SK-N-SH (cell line): Measurements from ENCODE around the gene LRIF1. TPM values are rescaled to one million over a fixed set of nuclear protein-coding genes. Genes with fewer than 3 reads are reported as not detected.

Experiments used
- CTCF ChIA-PET: fragments of 300-600, 350-600 bp; formaldehyde crosslinking; extraction: SDS; loops from one replicate; lab custom pipeline; 2021; lab: Yijun Ruan, JAX
- POLR2A ChIA-PET: fragments of 350-600 bp; sonication (Branson Sonifier 250); formaldehyde crosslinking; extraction: SDS; loops from one replicate; lab custom pipeline; 2020; ENCODE audit warnings: antibody characterized with exemption, inconsistent platforms; lab: Yijun Ruan, JAX
- DNase-seq: peaks from one replicate; pipeline ENCODE4 v3.0.0; 2012
- H2AFZ ChIP-seq: fragments of 200-600 bp; sonication (generic); 2 replicates; pipeline ENCODE4 v1.8.1; 2016; ENCODE audit warnings: antibody characterized with exemption, mild to moderate bottlenecking, low read depth
- H3F3A ChIP-seq: fragments of 200-600 bp; sonication (generic); replicated peaks from 2 replicates; pipeline ENCODE3; 2016; ENCODE audit warnings: antibody characterized with exemption, mild to moderate bottlenecking; ENCODE audit not compliant: insufficient read depth
- H3K27ac ChIP-seq, 2 experiments: fragments of 200-500 bp in 1 of 2; fragments of 200-600 bp in 1 of 2; sonication (Bioruptor generic) in 1 of 2; sonication (generic), shearing (Covaris generic) in 1 of 2; 2 replicates each; pipeline versions ENCODE4 v1.5.1 to v1.6.1; 2014 to 2016; ENCODE audit warnings: low read depth in 2 of 2, inconsistent platforms in 1 of 2, low read length in 1 of 2, mild to moderate bottlenecking in 1 of 2, mixed read lengths in 1 of 2
- H3K27me3 ChIP-seq: fragments of 200-600 bp; sonication (generic), shearing (Covaris generic); 2 replicates; pipeline ENCODE4 v1.6.1; 2016; ENCODE audit warnings: mixed run types; ENCODE audit not compliant: insufficient read depth
- H3K36me3 ChIP-seq, 2 experiments: fragments of 200-500 bp in 1 of 2; fragments of 200-600 bp in 1 of 2; sonication (Bioruptor generic) in 1 of 2; sonication (generic) in 1 of 2; replicated peaks in 1 of 2; 2 replicates each; pipeline versions ENCODE3 to v1.5.1; 2014 to 2016; ENCODE audit warnings: low read length in 1 of 2, mild to moderate bottlenecking in 1 of 2; ENCODE audit not compliant: insufficient read depth in 2 of 2, control insufficient read depth in 1 of 2
- H3K4me1 ChIP-seq, 2 experiments: fragments of 200-500 bp in 1 of 2; fragments of 200-600 bp in 1 of 2; sonication (Bioruptor generic) in 1 of 2; sonication (generic), shearing (Covaris generic) in 1 of 2; 2 replicates each; pipeline versions ENCODE4 v1.5.1 to v1.6.1; 2014 to 2016; ENCODE audit warnings: low read depth in 1 of 2, low read length in 1 of 2, mixed run types in 1 of 2; ENCODE audit not compliant: insufficient read depth in 2 of 2, control insufficient read depth in 1 of 2
- H3K4me2 ChIP-seq: fragments of 200-600 bp; sonication (generic), shearing (Covaris generic); 2 replicates; pipeline ENCODE4 v1.6.1; 2017; ENCODE audit warnings: mixed run types
- H3K4me3 ChIP-seq, 2 experiments: fragments of 200-500 bp in 1 of 2; fragments of 200-600 bp in 1 of 2; sonication (Bioruptor generic) in 1 of 2; sonication (generic), shearing (Covaris generic) in 1 of 2; 2 replicates each; pipeline versions ENCODE4 v1.5.1 to v1.8.1; 2014 to 2016; ENCODE audit warnings: low read depth in 2 of 2, inconsistent platforms in 1 of 2, low read length in 1 of 2, mild to moderate bottlenecking in 1 of 2, mixed read lengths in 1 of 2, moderate library complexity in 1 of 2
- H3K79me2 ChIP-seq: fragments of 200-600 bp; sonication (generic); 2 replicates; pipeline ENCODE4 v1.8.1; 2017; ENCODE audit warnings: mild to moderate bottlenecking; ENCODE audit not compliant: insufficient read depth
- H3K9ac ChIP-seq: fragments of 200-600 bp; sonication (generic); 2 replicates; pipeline ENCODE4 v1.6.1; 2017; ENCODE audit warnings: mixed run types
- H3K9me2 ChIP-seq: fragments of 200-600 bp; sonication (generic); 2 replicates; pipeline ENCODE4 v1.6.1; 2017; ENCODE audit warnings: mixed run types
- H3K9me3 ChIP-seq: fragments of 200-600 bp; sonication (generic); 2 replicates; pipeline ENCODE4 v1.6.1; 2017; ENCODE audit warnings: mixed run types, mild to moderate bottlenecking, moderate library complexity
- H4K20me1 ChIP-seq: fragments of 200-600 bp; sonication (generic); 2 replicates; pipeline ENCODE4 v1.6.1; 2017; ENCODE audit warnings: mild to moderate bottlenecking, mixed run types; ENCODE audit not compliant: insufficient read depth
- CHD2 ChIP-seq: fragments of 150-350 bp; IDR thresholded peaks from 2 replicates; pipeline ENCODE4 v1.6.1; 2018; ENCODE audit warnings: low read length; ENCODE audit not compliant: partially characterized antibody
- EP300 ChIP-seq, 2 experiments: IDR thresholded peaks; 2 replicates each; pipeline versions ENCODE4 v1.4.0 to v1.6.1; 2012; ENCODE audit warnings: borderline replicate concordance in 1 of 2, low read depth in 1 of 2, low read length in 1 of 2
- FOSL2 ChIP-seq: IDR thresholded peaks from 2 replicates; pipeline ENCODE4 v1.4.0; 2012; ENCODE audit warnings: low read depth, mild to moderate bottlenecking, moderate library complexity, borderline replicate concordance
- FOXJ3 ChIP-seq: sonication (generic); formaldehyde crosslinking; IDR thresholded peaks from 2 replicates; pipeline ENCODE4 v1.5.1; 2020; ENCODE audit warnings: mild to moderate bottlenecking, missing genetic modification reagents
- FOXM1 ChIP-seq: IDR thresholded peaks from 2 replicates; pipeline ENCODE4 v1.4.0; 2012; ENCODE audit warnings: low read depth, mild to moderate bottlenecking
- GABPA ChIP-seq: IDR thresholded peaks from 2 replicates; pipeline ENCODE4 v1.4.0; 2012; ENCODE audit warnings: low read depth, mild to moderate bottlenecking
- JUND ChIP-seq: IDR thresholded peaks from 2 replicates; pipeline ENCODE4 v1.4.0; 2012
- NFIC ChIP-seq: IDR thresholded peaks from 2 replicates; pipeline ENCODE4 v1.4.0; 2012; ENCODE audit warnings: borderline replicate concordance
- NRF1 ChIP-seq: IDR thresholded peaks from 2 replicates; pipeline ENCODE4 v1.6.1; 2012; ENCODE audit warnings: low read depth, mild to moderate bottlenecking, low read length
- YY1 ChIP-seq: IDR thresholded peaks from 2 replicates; pipeline ENCODE4 v1.4.0; 2012; ENCODE audit warnings: low read depth, mild to moderate bottlenecking
- WGBS: methylation state at CpG from one replicate; pipeline ENCODE4 v1.1.6; 2017; ENCODE audit warnings: low lambda C conversion rate; 5-methylcytosine and 5-hydroxymethylcytosine counted together
- polyA plus RNA-seq, 3 experiments: library from polyadenylated mRNA; depleted of rRNA; stranded (reverse); fragments of >200 nt; gene quantifications; 2 replicates each; pipeline ENCODE4 v1.2.3, GENCODE V29; 2012
- TF ChIP-seq, protein P1 (sequence below): IDR thresholded peaks from 2 replicates; pipeline ENCODE4 v1.6.1; 2012; ENCODE audit warnings: mild to moderate bottlenecking, low read depth, low read length, moderate library complexity
- TF ChIP-seq, protein P2 (sequence below): IDR thresholded peaks from 2 replicates; pipeline ENCODE4 v1.4.0; 2012; ENCODE audit warnings: low read depth
- TF ChIP-seq, protein P3 (sequence below): fragments of 150-350 bp; IDR thresholded peaks from 2 replicates; pipeline ENCODE4 v1.6.1; 2016; ENCODE audit warnings: mild to moderate bottlenecking, low read depth, low read length
- TF ChIP-seq, protein P4 (sequence below): IDR thresholded peaks from 2 replicates; pipeline ENCODE4; 2012
- TF ChIP-seq, protein P5 (sequence below): fragments of 200-600 bp; sonication (generic); IDR thresholded peaks from 2 replicates; pipeline ENCODE4 v1.6.1; 2017; ENCODE audit warnings: antibody characterized with exemption, mild to moderate bottlenecking, moderate library complexity
- TF ChIP-seq, protein P6 (sequence below): fragments of 150-350 bp; IDR thresholded peaks from 2 replicates; pipeline ENCODE4 v1.6.1; 2017; ENCODE audit warnings: antibody characterized with exemption, low read length, low read depth, borderline replicate concordance

LRIF1 gene
- polyA plus RNA-seq, 1 of the 3 experiments (the other 2 are of a cell fraction), result 6.6 TPM

DNA sequence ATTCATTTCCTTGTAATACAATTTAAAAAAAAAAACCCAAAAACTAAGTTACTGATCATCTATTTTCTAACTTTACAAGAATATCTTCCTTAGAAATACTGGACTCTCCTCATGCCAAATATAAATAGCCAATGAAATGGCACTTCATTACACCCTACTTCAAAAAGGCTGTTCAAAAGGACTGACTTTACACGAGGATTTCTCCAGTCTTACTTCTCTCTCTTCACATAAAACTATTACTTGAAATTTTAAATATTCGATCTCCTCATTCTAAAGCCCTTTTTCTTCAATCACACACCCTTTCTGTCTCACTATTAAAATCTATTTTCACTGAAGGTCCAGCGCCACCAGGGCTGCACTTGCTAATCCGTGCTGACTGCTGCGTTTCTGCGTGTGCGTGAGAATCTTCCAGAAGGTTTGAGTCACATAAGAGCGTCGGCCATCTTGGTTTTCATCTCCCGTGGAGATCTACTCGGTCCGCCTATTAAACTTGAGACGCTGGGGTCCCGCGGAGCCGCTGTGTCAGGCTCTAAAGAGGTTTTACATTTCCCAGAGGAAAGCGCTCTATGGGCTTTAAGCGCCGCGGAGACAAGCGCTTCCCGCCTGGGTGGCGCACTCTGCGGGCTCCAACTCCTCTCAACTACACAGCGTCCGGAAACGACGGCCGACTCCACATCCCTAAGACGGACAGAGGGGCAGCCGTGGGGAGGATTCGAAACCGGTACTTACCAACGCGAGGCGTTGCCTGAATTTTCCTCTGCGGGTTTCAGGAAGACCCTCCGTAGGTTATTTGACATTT lies 631 bp downstream of the LRIF1 start:
- H3K79me2 ChIP-seq, result peaks cover 49% of the 10 kb centered on the region
- no peaks in the 10 kb centered on the region for H3K9me2 ChIP-seq
- peak overlapping the region; percentile 95 for H3K4me2 ChIP-seq
- peak overlapping the region; percentile 100 for H3K9ac ChIP-seq
- 3% methylated on average over 33 of the region's 38 CpGs for WGBS
- H3K36me3 ChIP-seq, result peaks cover 4 to 35% of the 10 kb centered on the region in 2 experiments
- TF ChIP-seq, protein P1, sequence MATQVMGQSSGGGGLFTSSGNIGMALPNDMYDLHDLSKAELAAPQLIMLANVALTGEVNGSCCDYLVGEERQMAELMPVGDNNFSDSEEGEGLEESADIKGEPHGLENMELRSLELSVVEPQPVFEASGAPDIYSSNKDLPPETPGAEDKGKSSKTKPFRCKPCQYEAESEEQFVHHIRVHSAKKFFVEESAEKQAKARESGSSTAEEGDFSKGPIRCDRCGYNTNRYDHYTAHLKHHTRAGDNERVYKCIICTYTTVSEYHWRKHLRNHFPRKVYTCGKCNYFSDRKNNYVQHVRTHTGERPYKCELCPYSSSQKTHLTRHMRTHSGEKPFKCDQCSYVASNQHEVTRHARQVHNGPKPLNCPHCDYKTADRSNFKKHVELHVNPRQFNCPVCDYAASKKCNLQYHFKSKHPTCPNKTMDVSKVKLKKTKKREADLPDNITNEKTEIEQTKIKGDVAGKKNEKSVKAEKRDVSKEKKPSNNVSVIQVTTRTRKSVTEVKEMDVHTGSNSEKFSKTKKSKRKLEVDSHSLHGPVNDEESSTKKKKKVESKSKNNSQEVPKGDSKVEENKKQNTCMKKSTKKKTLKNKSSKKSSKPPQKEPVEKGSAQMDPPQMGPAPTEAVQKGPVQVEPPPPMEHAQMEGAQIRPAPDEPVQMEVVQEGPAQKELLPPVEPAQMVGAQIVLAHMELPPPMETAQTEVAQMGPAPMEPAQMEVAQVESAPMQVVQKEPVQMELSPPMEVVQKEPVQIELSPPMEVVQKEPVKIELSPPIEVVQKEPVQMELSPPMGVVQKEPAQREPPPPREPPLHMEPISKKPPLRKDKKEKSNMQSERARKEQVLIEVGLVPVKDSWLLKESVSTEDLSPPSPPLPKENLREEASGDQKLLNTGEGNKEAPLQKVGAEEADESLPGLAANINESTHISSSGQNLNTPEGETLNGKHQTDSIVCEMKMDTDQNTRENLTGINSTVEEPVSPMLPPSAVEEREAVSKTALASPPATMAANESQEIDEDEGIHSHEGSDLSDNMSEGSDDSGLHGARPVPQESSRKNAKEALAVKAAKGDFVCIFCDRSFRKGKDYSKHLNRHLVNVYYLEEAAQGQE, result 0 out of 2 replicates have a peak, but pooled peaks have one; percentile 23
- no peak for TF ChIP-seq FOXM1
- TF ChIP-seq NFIC, result no peak
- TF ChIP-seq GABPA, result no peak
- 0 out of 2 replicates have a peak, but pooled peaks have one; percentile 20 for TF ChIP-seq NRF1
- TF ChIP-seq, protein P2, sequence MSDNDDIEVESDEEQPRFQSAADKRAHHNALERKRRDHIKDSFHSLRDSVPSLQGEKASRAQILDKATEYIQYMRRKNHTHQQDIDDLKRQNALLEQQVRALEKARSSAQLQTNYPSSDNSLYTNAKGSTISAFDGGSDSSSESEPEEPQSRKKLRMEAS, result peak; percentile 99
- no peak for TF ChIP-seq CHD2
- no peak for TF ChIP-seq FOSL2
- TF ChIP-seq, protein P3, sequence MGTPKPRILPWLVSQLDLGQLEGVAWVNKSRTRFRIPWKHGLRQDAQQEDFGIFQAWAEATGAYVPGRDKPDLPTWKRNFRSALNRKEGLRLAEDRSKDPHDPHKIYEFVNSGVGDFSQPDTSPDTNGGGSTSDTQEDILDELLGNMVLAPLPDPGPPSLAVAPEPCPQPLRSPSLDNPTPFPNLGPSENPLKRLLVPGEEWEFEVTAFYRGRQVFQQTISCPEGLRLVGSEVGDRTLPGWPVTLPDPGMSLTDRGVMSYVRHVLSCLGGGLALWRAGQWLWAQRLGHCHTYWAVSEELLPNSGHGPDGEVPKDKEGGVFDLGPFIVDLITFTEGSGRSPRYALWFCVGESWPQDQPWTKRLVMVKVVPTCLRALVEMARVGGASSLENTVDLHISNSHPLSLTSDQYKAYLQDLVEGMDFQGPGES, result no peak
- TF ChIP-seq, protein P4, sequence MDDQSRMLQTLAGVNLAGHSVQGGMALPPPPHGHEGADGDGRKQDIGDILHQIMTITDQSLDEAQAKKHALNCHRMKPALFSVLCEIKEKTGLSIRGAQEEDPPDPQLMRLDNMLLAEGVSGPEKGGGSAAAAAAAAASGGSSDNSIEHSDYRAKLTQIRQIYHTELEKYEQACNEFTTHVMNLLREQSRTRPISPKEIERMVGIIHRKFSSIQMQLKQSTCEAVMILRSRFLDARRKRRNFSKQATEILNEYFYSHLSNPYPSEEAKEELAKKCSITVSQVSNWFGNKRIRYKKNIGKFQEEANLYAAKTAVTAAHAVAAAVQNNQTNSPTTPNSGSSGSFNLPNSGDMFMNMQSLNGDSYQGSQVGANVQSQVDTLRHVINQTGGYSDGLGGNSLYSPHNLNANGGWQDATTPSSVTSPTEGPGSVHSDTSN, result no peak
- peak in 1 of 2 experiments; percentile 25; a peak in 1 of 4 replicates for TF ChIP-seq EP300 (IDR thresholded peaks at IDR 0.05; ENCODE audit: borderline replicate concordance in 1 of 2, low read depth in 1 of 2, low read length in 1 of 2)
- TF ChIP-seq, protein P5, sequence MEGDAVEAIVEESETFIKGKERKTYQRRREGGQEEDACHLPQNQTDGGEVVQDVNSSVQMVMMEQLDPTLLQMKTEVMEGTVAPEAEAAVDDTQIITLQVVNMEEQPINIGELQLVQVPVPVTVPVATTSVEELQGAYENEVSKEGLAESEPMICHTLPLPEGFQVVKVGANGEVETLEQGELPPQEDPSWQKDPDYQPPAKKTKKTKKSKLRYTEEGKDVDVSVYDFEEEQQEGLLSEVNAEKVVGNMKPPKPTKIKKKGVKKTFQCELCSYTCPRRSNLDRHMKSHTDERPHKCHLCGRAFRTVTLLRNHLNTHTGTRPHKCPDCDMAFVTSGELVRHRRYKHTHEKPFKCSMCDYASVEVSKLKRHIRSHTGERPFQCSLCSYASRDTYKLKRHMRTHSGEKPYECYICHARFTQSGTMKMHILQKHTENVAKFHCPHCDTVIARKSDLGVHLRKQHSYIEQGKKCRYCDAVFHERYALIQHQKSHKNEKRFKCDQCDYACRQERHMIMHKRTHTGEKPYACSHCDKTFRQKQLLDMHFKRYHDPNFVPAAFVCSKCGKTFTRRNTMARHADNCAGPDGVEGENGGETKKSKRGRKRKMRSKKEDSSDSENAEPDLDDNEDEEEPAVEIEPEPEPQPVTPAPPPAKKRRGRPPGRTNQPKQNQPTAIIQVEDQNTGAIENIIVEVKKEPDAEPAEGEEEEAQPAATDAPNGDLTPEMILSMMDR, result peak; percentile 32; the same call in 1 of the 2 replicates
- peak; percentile 91 for TF ChIP-seq YY1
- TF ChIP-seq FOXJ3 (CRISPR knock-in tag), result no peak
- TF ChIP-seq, protein P6, sequence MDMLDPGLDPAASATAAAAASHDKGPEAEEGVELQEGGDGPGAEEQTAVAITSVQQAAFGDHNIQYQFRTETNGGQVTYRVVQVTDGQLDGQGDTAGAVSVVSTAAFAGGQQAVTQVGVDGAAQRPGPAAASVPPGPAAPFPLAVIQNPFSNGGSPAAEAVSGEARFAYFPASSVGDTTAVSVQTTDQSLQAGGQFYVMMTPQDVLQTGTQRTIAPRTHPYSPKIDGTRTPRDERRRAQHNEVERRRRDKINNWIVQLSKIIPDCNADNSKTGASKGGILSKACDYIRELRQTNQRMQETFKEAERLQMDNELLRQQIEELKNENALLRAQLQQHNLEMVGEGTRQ, result no peak
- no peak for TF ChIP-seq JUND
- ChIA-PET CTCF (no interaction called here), POLR2A (interaction anchor here (0.7 to 1.4 kb wide), 2 partner anchors 176 to 623 kb away, joined by 3 to 4 read pairs; partner anchors contain the start of genes CEPT1 and DRAM2)
- H3K9me3 ChIP-seq, result no peaks in the 10 kb centered on the region
- no peaks in the 10 kb centered on the region; a peak in 2 of 4 replicates for H3K4me1 ChIP-seq
- H3K27ac ChIP-seq, result peak overlapping the region; percentile 96 to 100
- peak overlapping the region; percentile 84 for H2AFZ ChIP-seq
- H4K20me1 ChIP-seq, result peaks cover 26% of the 10 kb centered on the region
- H3K27me3 ChIP-seq, result no peaks in the 10 kb centered on the region
- peaks cover 19% of the 10 kb centered on the region for H3F3A ChIP-seq
- H3K4me3 ChIP-seq, result peak overlapping the region; percentile 89 to 100
- peak; percentile 42 for DNase-seq
